CD4-positive, alpha-beta T cell treated with Interleukin-4 for 4 hours (primary cell): ENCODE data around the gene RO60.

Experiments
- DNase-seq: peaks from one replicate; pipeline ENCODE4 v3.0.0-alpha.2; 2020

Gene RO60

GRCh38 chr1:193062698-193063463 is 3.5 kb downstream of the RO60 start:
- peak; percentile 43 for DNase-seq

- no peak for DNase-seq
These were observed 6.5 kb downstream of the RO60 start for GRCh38 chr1:193065954-193066353.

- no peak for DNase-seq
These were observed 7.2 kb downstream of the RO60 start for GRCh38 chr1:193066606-193067005.

- DNase-seq = no peak
These were observed 8.6 kb downstream of the RO60 start for GRCh38 chr1:193068013-193068412.

- DNase-seq = no peak
These were observed 10.5 kb downstream of the RO60 start for GRCh38 chr1:193069748-193070385.

- DNase-seq = no peak
These were observed 11.0 kb downstream of the RO60 start for GRCh38 chr1:193070386-193070753.

- peak; percentile 23 for DNase-seq
These were observed 11.5 kb downstream of the RO60 start for GRCh38 chr1:193070942-193071341.

GRCh38 chr1:193077991-193078390 is 18.6 kb downstream of the RO60 start:
- no peak for DNase-seq

GRCh38 chr1:193079187-193079586 is 19.8 kb downstream of the RO60 start:
- no peak for DNase-seq

- no peak for DNase-seq
These were observed 24.1 kb downstream of the RO60 start for GRCh38 chr1:193083365-193084088.

- no peak for DNase-seq
These were observed 25.9 kb downstream of the RO60 start for GRCh38 chr1:193085263-193085662.

- DNase-seq = no peak
These were observed 26.9 kb downstream of the RO60 start for GRCh38 chr1:193086342-193086741.

GRCh38 chr1:193087893-193088292 is 28.5 kb downstream of the RO60 start:
- DNase-seq = no peak

GRCh38 chr1:193090865-193091264 is 31.5 kb downstream of the RO60 start:
- no peak for DNase-seq

GRCh38 chr1:193094112-193094511 is 34.7 kb downstream of the RO60 start:
- DNase-seq = no peak

GRCh38 chr1:193102662-193103061 is 43.2 kb downstream of the RO60 start:
- no peak for DNase-seq

- DNase-seq = no peak
These were observed 44.5 kb downstream of the RO60 start for GRCh38 chr1:193103759-193104501.

- peak; percentile 2 for DNase-seq
These were observed 45.1 kb downstream of the RO60 start for GRCh38 chr1:193104502-193104906.

- peak; percentile 73 for DNase-seq
These were observed 45.8 kb downstream of the RO60 start, which contains the start of gene GLRX2 for GRCh38 chr1:193104907-193105820. TSS of gene GLRX2 (minus strand) at chr1:193105414. CDS start at chr1:193105382, 32 bp downstream.

GRCh38 chr1:193105821-193106177 is 46.4 kb downstream of the RO60 start:
- DNase-seq = no peak

- DNase-seq = no peak
These were observed 49.1 kb downstream of the RO60 start for GRCh38 chr1:193108471-193108870.
